Mucosa of gallbladder (tissue), 1 donor: Measurements from ENCODE around the gene ZNF414. TPM values are rescaled to one million over a fixed set of nuclear protein-coding genes. Genes with fewer than 3 reads are reported as not detected.
"Not testable (repeated sequence)": the region's sequence is repeated elsewhere in the genome, so short reads cannot be mapped to it uniquely, and the experiment has no call there.

Experiments used
- DNase-seq: peaks from one replicate; pipeline ENCODE4 v3.0.0-alpha.2; 2020; ENCODE audit warnings: low spot score
- total RNA-seq: library from RNA; stranded (reverse); gene quantifications from one replicate; pipeline ENCODE4 v1.2.1, GENCODE V29; 2021
- donor health status: DM: no; HTN: no; CAD: no.

ZNF414 gene
- total RNA-seq, 1 donor from 2014 or later = 32.8 TPM

- DNase-seq = no peak
Observed at GRCh38 chr19:8517551-8518442, 3.8 kb upstream of the ZNF414 start.

GRCh38 chr19:8515317-8515716, 1.4 kb upstream of the ZNF414 start:
- no peak for DNase-seq

GRCh38 chr19:8514505-8515009, 590 bp upstream of the ZNF414 start:
- DNase-seq = not testable (repeated sequence)

DNA sequence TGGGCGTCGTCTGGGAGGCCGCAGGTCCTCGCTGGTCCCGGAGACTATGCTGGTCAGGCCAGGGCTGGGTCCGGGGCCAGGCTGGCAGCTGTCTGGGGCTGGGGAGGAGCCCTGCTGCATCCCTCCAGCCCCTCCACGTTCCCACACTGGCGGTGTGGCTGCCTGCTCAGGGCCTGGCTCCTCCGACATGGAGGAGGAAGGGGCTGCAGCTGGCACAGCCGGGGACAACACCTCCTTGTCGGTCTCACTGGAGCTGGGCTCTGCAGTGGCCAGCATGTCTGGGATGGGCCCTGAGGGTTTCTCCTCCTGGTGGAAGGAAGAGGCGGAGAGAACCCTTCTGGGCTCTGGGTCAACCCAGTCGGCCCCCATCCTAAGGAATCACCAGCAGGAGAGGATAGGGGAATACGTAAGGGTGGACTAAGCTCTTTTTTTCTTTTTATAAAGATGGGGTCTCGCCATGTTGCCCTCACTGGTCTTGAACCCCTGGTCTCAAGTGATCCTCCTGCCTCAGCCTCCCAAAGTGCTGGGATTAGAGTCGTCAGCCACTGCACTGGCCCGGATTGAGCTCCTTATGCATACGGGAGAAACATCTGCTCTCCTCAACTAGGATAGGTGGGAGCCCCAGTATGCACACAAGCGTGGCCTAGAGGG, 806 bp downstream of the ZNF414 start:
- no peak for DNase-seq

DNA sequence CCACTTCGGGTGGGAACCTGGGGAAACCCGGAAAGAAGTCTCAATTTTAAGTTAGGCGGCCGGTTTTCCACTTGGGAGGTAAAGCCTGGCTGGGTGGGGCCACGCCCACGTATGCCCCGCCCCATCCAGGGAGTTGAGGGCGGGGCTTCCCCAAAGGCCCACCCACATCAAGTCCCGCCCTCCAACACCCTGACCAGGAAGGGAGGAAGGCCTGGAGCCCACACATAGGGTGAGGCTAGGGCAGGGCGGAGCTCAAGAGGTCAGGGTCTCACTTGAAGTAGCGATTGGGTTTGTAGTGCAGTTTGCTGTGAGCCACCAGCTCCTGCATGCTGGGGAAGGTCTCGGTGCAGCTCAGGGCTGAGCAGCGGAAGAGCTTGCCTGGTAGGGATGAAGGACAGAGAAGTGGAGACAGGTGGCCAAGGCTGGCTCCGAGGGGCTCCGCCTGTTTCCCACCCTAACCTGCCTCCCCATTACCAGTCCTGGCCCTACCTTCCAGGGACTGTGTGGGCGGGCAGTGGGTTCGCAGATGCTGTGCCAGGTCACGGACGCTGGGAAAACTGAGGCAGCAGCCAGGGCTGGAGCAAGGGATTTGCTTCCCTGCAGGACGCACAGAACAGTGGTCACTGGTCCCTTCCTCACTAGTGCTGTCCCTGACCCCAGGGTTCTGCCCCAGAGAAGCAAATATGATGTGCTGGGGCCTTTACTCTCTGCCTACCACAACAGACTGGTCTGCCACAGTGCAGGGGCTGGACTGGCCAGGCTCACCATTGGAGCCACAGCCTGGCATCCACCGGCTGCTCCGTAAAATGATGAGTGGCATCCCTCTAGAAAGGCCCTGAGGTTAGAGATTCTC, 1.6 kb downstream of the ZNF414 start:
- no peak for DNase-seq

GRCh38 chr19:8511573-8512101, 2.3 kb downstream of the ZNF414 start:
- DNase-seq = no peak

DNA sequence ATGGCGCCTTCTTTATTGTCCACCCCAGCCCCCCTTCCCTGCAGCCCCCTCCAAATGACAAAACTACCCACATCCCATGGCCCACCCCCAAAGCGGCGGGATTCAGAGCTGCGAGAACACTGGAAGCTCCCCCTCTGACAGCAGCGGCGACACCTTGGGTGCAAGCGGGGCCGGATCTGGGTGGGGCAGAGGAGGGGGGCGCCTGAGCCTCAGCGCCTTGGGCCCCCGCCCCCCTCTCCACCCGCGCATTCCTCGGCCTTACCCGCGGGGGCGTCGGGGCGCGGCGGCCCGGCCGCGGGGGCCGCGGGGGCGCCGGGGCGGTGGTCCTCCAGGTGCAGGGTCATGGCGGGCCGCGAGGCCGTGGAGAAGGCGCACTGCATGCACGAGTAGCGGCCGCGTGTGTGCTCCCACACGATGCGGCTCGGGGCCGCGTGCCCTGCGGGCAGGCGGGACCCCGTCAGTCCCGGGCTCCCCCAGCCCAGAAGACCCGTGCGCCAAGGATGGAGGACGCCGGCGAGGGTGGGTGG, 3.3 kb downstream of the ZNF414 start:
- DNase-seq = no peak

- no peak for DNase-seq
Observed at GRCh38 chr19:8506402-8506957, 7.5 kb downstream of the ZNF414 start.

DNA sequence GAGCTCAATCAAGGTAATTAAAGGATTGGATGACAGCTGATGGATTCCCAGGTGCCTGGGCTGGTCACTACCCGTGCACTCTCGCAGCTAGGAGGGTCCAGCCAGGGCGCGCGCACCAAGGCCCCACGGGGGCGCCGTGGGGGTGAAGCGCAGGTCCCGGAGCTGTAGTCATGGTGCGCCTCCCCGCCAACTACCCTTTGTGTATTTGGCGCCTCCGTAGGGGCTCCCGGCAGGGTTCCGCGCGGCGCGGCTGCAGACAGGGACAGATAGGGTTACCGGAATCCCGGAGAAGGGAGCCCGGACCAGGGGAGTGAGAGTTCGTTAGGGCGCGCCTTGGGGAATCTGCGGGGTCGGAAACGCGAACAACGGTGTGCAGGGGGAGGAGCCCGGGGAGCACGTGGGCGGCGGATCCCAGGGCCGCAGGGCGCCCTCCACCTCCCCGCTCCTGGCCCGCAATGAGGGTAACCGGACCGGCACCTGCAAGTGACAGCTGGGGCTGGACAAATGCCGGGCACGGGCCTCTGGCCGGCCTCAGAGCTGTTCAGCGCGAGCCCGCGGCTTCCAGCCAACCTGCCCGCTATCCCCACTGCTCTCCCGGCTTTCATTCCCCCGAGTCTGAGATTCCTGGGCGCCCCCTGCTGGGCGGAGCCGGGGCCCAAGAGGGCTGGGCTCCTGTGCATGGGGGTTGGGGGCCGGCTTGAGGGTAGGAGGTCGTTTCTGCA, 8.1 kb downstream of the ZNF414 start:
- DNase-seq = peak; percentile 69

GRCh38 chr19:8504919-8505318, 9.0 kb downstream of the ZNF414 start:
- DNase-seq = no peak

GRCh38 chr19:8504171-8504570, 9.8 kb downstream of the ZNF414 start:
- DNase-seq = no peak

- DNase-seq = no peak
Observed at GRCh38 chr19:8503510-8503909, 10.5 kb downstream of the ZNF414 start.

GRCh38 chr19:8501981-8502380, 12.0 kb downstream of the ZNF414 start:
- DNase-seq = no peak

DNA sequence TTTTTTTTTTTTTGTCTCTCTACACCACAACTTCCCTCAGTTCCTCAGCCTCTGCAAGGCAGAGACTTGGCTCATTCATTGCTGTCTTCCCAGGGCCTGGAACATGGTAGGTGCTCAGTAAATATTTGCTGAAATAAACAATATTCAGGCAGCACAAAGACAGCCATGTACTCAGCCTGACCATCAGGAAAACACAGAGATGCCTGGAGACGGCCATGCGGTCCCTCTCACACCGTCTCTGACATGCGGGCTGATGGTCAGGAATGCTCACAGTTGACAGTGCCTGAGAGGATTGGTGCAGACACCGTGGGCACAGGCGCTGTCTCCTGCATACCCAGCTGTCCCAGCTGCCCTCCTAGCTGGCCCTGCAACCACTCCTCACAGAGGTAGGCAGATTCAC, 12.5 kb downstream of the ZNF414 start:
- no peak for DNase-seq

DNA sequence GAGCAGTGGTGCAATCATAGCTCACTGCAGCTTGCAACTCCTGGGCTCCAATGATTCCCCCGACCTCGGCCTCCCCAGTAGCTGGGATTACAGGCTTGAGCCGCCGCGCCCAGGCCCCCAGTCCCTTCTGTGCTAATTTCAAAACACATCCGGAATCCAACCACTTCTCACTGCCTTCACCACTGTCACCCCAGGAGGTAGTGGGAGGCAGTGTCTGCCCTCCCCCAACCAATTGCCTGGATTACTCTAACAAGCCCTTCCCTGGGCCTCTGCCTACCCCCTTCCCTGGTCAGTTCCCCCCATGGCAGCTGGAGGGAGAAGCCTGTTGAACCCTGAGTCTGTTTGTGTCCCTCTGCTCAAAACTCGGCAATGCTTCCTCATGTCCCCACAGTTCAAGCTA, 13.8 kb downstream of the ZNF414 start:
- no peak for DNase-seq

GRCh38 chr19:8499048-8499833, 14.7 kb downstream of the ZNF414 start:
- no peak for DNase-seq

- DNase-seq = no peak
Observed at GRCh38 chr19:8498295-8498694, 15.7 kb downstream of the ZNF414 start.

- no peak for DNase-seq
Observed at GRCh38 chr19:8494158-8494557, 19.8 kb downstream of the ZNF414 start.

GRCh38 chr19:8491574-8491973, 22.4 kb downstream of the ZNF414 start:
- no peak for DNase-seq

DNA sequence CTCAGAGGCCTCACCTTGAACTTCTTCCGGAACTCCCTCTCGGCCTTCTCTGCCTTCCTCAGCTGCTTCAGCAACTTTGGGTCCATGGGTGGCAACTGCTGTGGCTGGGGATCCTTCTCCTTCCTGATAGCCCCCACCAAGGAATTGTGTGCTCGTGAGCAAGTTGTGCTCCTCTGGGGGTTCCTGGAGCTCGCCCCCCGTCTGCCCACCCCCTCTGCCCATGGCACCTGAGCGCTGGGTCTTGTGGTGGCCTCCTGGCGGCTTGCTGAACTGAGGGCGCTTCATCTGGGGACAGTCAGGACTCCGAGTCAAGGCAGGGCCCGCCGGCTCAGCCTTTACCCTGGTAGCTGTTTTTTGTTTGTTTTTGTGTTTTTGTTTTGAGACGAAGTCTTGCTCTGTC, 23.1 kb downstream of the ZNF414 start:
- DNase-seq = no peak
